GM12873 (cell line): ENCODE measurements around the gene GOLGA8N.

Source experiments
- CTCF ChIP-seq: IDR thresholded peaks from 2 replicates; pipeline ENCODE4 v1.5.1; 2012; ENCODE audit warnings: low read depth, mild to moderate bottlenecking, moderate library complexity, low read length, control low read depth; ENCODE audit not compliant: insufficient read depth; ENCODE audit errors: missing control alignments

The GOLGA8N gene

GRCh38 chr15:32656496-32656895 is 63.2 kb downstream of the GOLGA8N start:
- no peak for TF ChIP-seq CTCF
